ENCODE data around the gene MAN2C1.
"Not testable (repeated sequence)": the region's sequence is repeated elsewhere in the genome, so short reads cannot be mapped to it uniquely, and the experiment has no call there.

MAN2C1 gene

DNA sequence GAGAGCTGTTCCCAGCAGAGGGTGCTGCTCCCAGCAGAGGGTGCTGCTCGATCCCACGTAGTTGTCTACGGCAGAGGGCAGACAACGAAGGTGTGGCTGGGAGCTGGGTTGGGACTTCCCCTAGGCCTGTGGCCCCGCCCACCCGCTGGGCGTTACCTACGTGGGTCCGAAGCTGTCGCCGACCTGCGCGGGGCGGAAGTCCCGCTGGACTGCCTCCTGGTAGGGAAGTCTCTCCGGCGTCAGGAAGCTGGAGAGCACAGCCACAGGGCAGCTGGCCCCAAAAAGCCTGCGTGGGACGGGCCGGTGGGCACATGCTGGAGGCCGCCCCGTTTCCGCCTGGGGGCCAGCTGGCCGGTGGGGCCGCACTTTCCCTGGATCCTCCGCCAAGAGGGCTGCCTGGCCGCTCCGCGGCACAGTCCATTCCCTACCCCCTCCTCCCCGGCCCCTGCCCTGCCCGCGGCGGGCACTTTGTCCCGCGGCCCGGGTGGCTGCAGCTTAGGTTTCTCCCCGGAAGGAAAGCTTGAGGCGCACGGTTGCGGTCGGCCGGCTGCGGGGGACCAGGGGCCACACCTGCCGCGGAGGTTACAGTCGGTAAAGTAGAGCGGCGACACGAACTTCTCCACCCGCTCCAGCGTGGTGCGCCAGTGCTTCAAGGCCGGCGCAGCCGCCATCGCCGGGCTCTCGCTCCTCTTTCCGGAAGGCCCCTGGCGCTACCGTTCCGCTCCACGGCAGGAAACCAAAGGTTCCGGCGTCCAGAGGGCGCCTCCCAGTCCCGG, at the start of gene MAN2C1:
Gene MAN2C1, minus strand, starts transcription at position 695 of the 776 bp plus-strand sequence. Its CDS starts 24 bp downstream, at position 671.
- DNase-seq, result peak; percentile 95 to 97

DNA sequence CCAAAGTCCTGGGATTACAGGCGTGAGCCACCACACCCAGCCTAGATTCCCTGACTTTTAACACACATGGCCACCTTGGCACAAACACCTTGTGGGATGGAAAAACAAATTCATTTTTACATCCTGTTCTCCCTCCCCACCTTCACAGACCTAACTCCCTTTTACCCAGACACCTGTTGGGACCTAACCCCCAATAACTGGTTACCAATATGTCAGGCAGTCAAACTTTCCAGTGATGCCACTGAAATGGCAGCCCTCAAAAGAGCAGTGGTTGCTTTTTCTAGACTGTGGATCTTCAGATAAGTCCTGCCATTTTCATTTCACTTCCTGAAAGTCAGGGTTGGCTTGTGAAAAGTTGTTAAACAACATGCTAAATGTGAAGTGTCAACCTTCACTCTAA, 48.2 kb upstream of the MAN2C1 start:
- DNase-seq, result no peak

DNA sequence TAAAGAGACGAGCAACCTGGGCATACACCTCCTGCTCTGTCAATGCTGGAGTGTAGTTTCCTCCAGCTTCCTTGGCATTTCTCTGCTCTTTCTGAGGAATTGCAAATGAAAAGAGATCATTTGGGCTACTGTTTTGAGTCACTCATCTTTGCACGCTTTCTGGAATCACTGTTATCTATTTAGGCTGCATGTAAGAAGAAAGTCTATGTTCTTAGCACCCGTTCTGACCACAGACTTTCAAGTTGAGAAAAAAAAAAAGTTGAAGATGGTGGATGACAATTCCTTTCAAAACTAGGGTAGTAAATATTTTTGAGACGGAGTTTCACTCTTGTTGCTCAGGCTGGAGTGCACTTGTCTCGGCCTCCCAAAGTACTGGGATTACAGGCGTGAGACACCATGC, 41.8 kb upstream of the MAN2C1 start:
- DNase-seq, result no peak

DNA sequence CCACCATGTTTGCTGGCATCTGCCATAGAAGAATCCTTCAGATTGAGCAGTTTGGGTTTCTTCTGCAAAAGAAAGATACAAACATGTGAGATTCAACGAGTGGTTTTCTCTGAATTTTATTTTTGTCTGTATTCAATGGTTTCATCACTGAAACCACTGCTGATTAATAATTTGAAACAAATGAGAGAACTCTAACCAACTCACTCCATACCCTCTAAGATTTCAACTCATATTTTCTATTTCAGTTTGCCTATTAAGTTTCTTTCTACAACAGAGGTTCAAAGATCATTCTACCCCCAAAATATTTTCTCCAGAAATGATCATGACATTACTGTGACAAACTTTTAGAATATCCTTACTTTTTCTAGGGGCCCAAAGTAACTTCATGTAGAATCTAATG, 38.7 kb upstream of the MAN2C1 start:
- no peak for DNase-seq

DNA sequence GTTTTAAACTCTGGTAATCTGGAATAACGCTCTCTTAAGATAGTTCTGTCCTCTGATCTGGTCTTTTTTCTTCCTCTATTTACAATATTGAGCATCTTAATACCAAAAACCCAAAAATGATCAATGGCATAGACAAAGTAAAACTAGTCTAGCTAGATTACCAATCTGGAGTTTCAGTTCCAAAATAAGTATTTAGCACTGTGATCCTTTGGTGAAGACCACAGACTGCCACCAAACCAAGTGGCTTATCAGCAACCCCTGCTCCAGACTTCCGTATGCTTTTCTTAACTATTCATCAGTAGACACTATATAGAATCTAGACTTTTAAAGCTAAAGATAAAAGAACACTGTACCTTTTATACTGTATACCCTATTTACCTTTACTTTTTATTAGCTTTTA, 35.5 kb upstream of the MAN2C1 start:
- DNase-seq, result no peak

DNA sequence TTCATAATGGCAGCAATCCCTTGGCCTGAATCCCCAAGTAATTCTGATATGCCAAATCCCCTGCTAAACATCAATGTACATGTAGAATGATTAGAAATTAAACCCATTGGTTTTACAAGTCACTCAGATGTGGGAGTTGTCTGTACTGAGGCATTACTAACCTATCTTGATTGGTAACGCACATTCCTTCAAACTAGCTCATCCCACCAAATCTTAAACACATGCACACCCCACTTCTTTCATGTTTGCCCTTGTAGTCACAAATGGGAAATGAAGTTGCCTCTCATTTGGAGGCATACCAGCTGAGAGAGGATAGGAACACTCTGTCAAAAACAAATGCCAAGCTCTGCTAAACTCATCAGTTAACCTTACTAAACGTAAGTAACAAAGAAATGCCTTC, 29.1 kb upstream of the MAN2C1 start:
- DNase-seq, result no peak

DNA sequence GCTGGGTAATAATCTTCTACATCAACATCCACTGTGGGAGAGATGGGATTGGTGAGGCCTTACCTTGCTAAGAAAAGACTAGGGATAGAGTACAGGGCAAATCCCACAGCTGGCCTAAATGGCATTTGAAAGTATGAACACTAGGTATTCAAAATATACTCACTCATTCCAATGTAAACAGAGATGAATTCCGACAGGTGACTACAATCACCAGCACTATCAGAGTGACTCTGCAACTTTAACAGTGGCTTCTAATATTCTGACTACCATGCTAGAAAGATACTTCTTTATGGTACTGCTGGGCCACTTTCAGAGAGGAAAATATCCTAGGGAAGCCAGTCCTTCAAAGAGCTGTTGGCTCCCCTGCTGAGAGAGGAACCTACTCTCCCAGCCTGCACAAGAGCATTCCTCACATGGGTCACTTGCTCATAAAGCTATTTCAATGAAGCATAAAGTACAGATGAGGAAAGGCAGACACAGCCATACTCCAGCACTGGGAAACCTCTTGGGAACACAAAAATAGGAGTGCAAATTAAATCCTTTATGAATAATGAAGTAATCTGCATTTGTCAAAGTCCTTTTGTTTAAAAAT, 21.5 kb upstream of the MAN2C1 start:
- DNase-seq, result no peak

DNA sequence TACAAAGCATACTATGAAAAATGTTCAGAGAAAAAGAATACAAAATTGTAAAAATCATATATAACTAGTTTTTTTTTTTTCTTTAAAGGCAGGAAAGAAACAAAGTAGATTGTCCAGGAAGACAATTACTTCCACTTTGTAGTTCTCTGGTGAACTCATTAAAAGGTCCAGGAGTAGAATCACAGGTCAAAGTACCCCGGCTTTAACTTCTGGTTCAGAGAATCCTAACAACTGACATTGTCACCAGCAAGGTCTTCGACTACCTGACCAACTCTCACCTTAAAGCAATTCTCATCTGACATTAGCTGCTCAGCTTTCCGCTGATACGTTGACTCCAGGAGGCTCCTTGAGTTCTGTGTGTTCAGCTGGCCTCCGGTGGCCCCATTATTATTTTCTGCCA, 15.6 kb upstream of the MAN2C1 start:
- DNase-seq, result not testable (repeated sequence)

DNA sequence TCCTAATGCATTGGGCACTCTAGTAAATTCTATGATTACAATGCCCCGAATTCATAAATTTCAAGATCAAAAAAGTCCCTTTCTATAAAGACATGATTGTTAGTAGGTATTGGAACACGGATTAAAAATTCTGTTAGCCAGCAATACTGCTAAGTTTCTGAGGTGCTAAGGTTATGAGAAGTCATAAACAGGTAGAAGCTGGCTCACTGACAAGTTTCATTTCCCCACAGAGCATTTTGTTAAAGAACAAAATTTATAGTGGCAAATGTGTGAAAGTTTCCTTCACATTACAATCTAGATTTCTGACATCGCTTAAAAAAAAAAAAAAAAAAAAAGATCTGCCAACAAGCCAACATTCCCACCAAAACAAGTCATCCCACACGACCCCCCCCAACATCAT, 12.4 kb upstream of the MAN2C1 start:
- DNase-seq, result no peak

DNA sequence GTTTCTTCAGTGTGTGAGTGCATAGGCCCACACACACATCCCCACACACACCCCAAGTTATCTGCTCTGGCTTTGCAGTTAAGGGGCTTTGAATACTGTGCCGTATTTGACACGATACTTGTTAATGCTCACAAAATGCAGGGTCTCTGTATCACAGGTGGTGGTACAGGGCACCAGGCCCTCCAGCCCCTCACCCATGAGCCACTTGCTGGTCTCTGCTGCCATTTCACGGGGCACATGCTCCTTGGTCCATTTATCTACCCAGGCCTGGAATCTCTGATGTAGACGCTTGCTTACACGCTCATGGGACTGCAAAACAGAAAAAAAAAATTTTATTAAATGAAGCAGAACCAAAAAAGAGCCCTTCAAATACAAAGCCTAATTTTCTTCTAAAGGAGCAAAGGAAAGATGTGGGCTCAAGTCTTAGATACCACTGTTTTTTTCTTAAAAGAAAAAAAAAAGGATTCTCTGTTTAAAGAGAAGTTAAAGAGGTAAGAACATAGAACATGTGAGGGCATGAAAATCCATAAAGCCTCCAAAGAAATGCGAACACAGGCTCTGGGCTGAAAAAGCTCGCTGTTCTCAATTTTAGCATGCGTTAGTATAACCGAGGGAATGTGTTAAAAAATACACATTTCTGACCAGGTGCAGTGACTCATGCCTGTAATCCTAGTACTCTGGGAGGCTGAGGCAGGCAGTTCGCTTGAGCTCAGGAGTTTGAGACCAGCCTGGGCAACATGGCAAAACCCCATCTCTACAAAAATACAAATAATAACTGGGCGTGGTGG, 3.7 kb upstream of the MAN2C1 start:
- no peak for DNase-seq

DNA sequence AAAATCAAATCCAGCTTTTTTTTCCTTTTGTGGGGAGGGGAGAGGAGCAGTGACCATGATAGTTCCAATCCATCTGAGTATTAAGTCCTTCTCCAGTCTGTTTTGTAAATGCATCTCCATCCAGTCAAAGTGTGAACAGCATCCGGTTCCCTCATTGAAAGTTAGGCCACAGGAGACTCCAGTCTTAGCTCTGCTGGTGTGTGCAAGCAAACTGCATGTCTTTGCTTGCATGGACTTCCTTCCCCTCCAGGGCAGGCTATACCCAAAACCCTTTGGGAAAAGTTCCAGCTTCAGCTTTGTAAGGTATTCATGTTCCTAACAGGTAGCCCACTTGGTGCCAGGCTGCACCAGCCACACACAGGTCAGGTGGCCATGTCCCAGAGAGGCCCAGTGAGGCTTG, 3.1 kb upstream of the MAN2C1 start:
- no peak for DNase-seq

DNA sequence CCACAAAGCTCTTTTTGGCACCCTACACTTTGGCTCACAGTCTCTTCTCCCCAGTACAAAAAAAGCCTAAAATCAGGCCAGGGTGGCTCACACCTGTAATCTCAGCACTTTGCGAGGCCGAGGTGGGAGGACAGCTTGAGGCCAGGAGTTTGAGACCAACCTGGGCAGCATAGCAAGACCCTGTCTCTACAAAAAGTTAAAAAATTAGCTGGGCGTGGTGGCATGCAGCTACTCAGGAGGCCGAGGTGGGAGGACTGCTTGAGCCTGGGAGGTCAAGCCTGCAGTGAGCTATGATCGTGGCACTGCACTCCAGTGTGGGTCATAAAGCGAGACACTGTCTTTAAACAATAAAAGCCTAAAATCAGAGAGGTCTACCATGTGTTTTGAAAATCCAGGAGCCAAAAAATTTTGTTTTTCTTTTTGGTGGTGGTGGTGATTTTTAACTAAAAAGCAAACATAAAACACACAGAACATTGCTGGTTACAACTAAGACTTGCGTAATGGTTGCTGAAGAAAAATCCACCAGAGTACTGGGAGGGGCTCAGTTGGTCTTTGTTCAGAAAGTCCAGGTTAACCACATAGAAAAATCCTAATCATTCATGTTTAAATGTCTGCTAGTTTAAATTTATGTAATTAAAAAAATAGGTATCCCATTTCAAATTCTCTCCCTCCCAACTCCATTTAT, 1.6 kb upstream of the MAN2C1 start:
- DNase-seq, result no peak

DNA sequence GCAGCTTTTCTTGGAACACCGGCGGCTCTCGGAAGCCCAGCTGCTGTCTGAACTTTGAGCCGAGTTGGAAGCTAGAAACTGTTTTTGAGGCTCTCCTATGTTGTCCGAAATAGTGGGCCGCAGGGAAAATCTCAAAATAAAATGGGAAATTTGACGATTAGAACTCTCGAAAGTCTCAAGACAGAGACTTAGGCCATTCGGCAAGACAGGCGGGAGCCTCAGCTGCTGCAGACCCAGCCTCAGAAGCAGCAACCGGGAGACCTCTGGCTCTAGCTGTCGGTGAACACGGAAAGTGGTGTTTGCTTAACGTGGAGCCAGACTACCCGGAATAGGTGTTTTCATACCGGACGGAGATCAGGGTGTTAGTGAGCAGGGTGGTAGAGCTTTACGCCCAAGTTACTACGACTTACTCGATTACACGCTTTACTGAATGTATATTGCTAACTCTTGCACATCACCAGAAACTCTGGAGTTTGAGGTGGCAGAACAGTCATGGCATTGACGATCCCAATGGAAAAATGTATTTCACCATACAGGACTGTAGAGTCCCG, 357 bp upstream of the MAN2C1 start:
- peak in 1 of 2 experiments; percentile 60 for DNase-seq

DNA sequence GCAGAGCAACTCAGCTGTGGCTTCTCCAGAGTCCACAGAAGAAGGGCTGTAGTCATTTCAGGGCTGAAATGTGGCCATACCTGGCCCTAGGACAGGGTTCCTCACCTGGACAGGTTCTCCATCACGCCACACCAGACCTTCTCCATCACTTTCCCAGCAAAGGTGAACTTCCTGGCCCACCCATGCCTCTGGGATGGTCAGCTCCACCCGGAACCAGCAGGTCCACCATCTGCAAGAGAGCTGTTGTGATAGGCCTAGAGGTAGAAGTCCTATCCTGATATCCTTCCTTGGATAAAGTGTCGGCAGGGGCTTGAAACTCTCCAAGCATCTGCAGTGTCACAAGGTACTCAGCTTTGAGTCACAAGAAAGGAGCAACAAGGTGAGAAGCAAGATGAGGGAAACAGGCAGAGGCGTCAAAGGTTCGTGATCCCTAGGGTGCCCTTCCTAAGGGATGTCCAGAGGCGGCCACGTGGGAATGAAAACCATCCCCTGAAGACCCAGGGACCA, 948 bp downstream of the MAN2C1 start:
- no peak for DNase-seq

DNA sequence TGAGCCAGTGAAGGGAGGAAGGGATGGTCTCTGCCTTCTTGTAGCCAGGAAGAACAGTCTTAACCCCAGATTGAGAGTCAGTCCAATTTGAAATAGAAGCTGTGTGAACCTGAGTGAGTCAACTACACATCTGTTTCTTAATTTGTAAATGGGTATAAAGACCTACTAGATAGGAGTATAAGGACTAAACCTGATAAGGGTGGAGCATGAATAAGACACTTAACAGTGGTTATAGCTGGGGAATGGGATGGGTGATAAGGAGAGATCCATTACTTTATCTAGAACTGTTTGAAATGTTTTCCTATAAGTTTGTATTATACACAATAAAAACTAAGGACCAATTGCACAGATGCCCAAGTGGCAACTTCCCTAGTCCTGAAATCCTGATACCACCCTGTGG, 1.4 kb downstream of the MAN2C1 start:
- DNase-seq, result no peak

DNA sequence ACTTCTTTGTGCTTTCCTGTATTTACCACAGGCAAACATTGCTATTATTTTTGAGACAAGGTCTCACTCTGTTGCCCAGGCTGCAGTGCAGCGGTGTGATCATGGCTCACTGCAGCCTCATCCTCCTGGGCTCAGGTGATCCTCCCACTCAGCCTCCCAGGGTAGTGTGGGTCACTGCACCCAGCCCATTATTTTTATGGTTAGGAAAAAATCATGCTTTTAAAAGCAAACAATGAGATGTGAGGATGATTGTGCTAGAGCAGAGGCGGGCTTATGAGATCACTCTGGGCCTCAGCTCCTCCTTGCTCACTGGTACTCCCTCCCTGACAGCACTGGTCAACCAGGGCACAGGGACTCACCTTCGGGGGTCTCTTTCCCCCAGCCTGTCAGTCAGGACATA, 2.2 kb downstream of the MAN2C1 start:
- no peak for DNase-seq

DNA sequence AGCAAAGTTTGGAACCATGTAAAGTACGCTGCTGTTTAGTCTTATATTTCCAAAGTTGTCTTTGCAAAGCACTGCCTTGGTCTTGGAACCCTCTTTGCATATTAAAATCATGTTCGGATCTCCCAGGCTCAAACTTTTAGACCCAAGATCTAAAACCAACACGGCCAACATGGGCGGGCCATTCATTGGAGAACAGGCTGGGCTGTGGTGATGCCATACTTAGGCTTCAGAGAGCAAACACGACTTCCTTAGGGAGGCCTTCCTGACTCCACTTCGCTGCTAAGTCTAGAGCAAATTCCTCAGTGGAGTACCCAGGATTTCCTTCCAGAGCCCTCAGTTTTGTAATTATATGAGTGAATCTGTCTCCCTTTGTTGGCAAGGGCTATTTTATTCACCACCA, 3.5 kb downstream of the MAN2C1 start:
- DNase-seq, result no peak

DNA sequence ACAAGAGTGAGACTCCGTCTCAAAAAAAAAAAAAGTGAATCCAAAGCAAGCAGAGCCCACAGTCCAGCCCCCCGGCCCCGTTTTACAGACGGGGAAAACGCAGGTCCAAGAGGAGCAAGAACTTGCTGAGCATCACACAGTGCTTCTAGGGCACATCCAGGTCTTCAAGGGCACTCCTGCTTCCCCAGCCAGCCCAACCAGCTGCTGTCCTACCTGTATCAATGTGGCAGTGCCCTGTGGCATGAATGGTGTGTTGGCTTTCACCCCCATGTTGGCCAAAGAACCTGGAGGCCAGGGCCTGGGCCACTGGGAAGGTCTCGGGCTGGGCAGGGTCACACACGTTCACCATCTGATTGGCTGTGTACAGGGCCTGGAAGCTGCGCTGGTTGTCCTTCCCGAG, 4.6 kb downstream of the MAN2C1 start:
- no peak for DNase-seq

DNA sequence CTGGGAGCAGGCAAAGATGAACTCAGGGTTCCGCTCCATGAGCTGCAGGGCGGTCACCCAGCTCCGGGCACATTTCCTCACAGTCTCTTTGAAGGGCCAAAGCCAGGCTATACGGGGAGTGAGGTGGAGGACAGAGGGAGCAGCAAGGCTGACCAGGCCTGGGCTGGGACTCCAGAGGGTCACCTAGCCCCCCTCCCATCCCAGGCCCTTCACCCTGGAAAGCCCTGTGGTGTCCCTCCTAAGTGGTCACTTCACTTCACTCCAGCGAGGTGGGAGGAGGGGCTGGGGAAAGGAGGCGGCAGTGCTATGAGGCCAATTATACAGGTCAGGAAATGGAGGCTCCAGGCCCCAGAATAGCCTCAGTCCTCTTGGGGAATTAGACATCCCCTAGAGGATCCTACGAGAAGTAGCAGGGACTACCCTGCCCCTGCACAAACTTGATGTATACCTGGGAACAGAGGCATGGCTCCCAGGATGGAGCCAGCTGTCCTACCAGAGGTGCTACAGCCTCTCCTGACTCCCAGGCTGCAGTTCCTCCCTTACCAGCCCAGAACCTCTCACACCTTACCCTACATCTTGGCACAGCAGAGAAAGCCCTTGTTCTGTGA, 5.7 kb downstream of the MAN2C1 start:
- no peak for DNase-seq

DNA sequence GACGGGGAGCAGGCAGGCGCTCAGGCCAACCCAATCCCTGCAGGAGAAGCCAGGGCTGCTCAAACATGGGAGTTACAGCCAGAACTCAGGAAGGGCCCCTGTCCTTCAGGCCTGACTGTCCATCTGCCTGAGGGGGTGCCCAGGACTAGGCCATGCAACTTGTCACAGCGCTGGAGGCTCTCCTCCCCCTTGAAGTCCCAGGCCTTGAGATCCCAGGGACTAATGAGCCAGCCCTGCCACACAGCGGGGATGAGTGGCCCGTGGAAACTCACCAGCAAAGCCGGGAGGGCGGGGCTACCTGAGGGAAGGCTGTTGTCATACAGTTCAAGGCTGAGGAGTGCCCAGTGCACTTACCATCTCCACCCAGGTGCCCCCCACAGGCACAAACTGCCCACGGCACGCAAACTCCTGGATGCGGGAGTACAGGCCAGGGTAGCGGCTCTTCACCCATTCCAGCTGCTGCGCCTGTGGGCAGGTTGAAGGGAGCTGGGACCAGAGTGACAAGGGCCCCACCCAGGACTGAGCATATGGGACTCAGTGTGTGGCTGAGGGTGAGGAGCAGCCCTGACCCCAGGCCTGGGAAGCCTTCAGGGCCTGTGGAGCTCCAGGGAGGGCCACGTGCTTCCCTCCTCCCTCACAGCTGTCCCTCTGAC, 6.3 kb downstream of the MAN2C1 start:
- no peak for DNase-seq

DNA sequence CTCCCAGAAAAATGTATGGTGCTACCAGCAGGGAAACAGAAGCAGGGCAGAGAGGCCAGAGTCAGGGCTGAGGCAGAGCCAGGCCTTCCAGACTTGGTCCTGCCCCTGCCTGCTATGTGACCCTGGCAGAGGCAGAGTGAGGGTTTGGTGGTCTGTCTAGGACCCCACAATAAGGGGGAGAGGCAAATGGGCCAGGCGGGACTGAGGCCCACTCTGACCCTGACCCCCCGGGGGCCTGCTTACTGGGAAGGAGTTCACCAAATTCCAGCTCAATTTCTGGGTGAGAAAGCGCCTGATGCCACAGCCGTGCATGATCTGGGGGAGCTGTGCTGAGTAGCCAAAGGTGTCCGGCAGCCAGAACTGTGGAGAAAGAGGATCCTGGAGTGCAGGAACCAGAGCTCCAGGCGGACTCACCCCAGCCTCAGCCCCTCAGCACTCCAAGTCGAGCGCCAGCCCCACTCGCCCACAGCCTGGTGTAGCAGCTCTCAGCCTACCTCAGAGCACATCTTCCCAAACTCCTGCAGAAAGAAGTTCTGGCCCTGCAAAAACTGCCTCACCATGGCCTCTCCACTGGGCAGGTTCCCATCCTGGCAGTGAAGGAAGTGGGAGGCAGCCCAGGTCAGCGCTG, 6.9 kb downstream of the MAN2C1 start:
- no peak for DNase-seq
